ENCODE data around the gene XRN2. TPM values are rescaled to one million over a fixed set of nuclear protein-coding genes. Genes with fewer than 3 reads are reported as not detected.

XRN2 gene
- total RNA-seq, 4 donors from 2014 or later, result 60.5 to 116 (median 68.6) TPM

GRCh38 chr20:21371193-21371592, 68.1 kb downstream of the XRN2 start:
- DNase-seq (ENCODE audit: low spot score) (no peak), ATAC-seq (ENCODE audit: low FRiP score) (no peak)
- no peak for TF ChIP-seq CTCF (IDR thresholded peaks at IDR 0.05)

GRCh38 chr20:21372016-21372415, 68.9 kb downstream of the XRN2 start:
- no peak for ATAC-seq (ENCODE audit: low FRiP score)
- TF ChIP-seq CTCF (IDR thresholded peaks at IDR 0.05), result no peak

GRCh38 chr20:21373436-21373835, 70.3 kb downstream of the XRN2 start:
- ATAC-seq (ENCODE audit: low FRiP score), result no peak
- DNase-seq (ENCODE audit: low spot score), result no peak
- TF ChIP-seq CTCF (IDR thresholded peaks at IDR 0.05), result no peak

More at GRCh38 chr20:21372016-21372415, 68.9 kb downstream of the XRN2 start:
- no peak for DNase-seq (ENCODE audit: low spot score)

- no peak for DNase-seq (ENCODE audit: low spot score)
- ATAC-seq (ENCODE audit: low FRiP score), result peak; percentile 35
- no peak for TF ChIP-seq CTCF (IDR thresholded peaks at IDR 0.05)
Measured at GRCh38 chr20:21376626-21377025, 73.5 kb downstream of the XRN2 start.

GRCh38 chr20:21377701-21378100, 74.6 kb downstream of the XRN2 start:
- no peak for TF ChIP-seq CTCF (IDR thresholded peaks at IDR 0.05)
- no peak for ATAC-seq (ENCODE audit: low FRiP score)
- DNase-seq (ENCODE audit: low spot score), result no peak

GRCh38 chr20:21378259-21378658, 75.1 kb downstream of the XRN2 start:
- TF ChIP-seq CTCF (IDR thresholded peaks at IDR 0.05), result no peak
- ATAC-seq (ENCODE audit: low FRiP score) (no peak), DNase-seq (ENCODE audit: low spot score) (no peak)

- DNase-seq (ENCODE audit: low spot score) (no peak), ATAC-seq (ENCODE audit: low FRiP score) (no peak)
- no peak for TF ChIP-seq CTCF (IDR thresholded peaks at IDR 0.05)
Measured at GRCh38 chr20:21380711-21381110, 77.6 kb downstream of the XRN2 start.
